NCI-H2196 treated with DMSO at 0.1 percent for 48 hours (cell line): Measurements from ENCODE around the gene MSX2.

Source experiments
- DNase-seq: peaks from one replicate; lab custom pipeline; 2025; ENCODE audit not compliant: unreplicated experiment; lab: John Stamatoyannopoulos, UW

MSX2 gene

DNA sequence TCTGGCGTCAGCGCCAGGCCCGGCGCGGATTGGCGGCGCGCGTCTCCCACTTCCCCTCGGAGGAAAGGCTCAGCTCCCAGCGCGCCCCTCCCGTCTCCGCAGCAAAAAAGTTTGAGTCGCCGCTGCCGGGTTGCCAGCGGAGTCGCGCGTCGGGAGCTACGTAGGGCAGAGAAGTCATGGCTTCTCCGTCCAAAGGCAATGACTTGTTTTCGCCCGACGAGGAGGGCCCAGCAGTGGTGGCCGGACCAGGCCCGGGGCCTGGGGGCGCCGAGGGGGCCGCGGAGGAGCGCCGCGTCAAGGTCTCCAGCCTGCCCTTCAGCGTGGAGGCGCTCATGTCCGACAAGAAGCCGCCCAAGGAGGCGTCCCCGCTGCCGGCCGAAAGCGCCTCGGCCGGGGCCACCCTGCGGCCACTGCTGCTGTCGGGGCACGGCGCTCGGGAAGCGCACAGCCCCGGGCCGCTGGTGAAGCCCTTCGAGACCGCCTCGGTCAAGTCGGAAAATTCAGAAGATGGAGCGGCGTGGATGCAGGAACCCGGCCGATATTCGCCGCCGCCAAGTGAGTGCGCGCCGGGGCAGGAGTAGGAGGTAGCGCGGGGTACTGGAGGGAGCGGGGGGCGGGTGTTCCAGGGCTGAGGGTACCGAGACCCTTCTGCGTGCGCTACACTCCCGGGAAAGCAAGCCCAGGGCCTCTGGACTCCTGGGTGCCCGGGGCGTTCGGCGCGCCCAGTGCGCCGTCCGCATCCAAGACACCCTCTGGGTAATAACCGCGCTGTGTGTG, at the start of gene MSX2:
TSS of gene MSX2 (plus strand) at position 99 of the 777 bp plus-strand sequence. CDS start at position 177, 78 bp downstream.
- DNase-seq = no peak

DNA sequence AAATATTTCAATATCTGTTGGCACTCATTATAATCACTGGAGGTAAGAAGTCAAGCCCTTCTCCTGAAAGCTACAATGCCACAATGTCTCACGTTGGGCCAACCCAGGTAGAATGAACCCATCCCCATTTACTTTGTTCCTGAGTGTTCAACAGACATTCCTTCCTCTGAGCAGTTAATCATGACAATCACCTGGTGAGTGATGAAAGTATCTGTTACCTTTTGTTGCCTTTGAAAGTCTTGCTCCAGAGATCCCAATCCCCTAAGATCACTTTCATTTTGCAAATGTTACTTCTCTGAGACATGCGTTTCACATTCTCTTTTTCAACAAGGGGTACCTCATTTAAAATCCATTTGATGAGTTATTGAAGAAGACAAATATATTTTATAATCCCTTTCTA, 49.3 kb upstream of the MSX2 start:
- no peak for DNase-seq

DNA sequence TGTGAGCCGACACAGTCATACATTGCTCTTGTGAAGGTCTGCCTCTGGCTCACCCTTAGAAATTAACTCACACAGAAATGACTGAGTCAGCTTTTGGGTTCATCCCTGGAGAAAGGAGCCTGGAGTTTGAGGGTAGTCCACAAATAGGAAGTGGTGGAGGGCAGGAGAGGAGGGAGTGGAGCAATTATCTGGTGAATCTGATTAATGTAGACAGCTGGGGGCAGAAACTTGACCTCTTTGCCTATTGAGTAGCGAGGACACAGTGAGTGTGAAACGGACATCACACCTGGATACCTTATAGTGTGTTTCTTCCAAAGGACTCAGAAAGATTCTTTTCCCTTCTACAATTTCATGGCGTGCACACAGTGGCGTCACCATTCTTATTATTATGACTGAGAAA, 48.5 kb upstream of the MSX2 start:
- no peak for DNase-seq

DNA sequence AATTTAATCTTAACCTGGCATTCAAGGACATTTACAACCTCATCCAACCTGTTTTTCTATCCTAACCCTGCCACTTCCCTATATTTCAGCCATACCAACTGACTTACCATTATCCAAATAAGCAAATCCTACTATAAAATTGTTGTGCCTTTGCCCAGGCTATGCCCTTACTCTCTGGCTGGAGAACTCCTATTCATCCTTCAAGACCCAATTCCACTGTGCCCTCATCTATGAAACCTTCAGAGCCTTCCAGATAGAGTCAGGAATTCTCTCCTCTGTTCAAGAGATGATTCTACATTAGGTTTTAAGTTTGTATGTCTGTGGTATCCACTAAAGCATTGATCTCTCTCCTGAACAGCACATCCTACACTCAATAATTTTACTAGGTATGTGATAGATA, 46.3 kb upstream of the MSX2 start:
- DNase-seq = no peak

DNA sequence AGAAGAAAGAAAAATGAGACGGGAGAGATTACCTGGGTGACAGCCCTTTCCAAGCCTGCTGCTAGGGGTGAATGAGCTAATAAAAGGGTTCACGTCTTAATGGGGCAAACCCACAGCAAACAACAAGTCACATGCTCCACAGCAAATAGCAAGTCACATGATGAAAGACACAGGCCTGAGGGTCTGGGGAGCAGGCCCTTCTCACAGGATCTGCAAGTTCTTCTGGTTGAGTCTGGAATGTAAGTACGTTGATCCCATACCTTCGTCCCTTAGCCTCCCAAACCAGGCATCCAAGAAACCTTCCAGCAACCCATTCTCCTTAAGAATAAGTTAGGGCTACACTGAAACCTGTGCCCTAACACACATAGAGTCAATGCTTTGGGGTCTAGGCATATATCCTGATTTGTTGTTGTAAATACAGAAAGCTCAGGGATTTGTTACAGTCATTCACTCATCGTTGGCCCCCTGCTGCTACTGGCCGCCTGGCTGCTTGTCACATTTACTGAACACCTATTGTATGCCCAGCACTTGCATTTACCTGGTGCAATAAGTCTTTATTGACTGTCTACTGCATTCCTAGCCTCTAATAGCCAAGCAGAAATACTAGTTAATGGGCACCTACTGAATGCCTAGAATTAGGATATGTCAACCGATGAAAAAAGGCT, 43.3 kb upstream of the MSX2 start:
- no peak for DNase-seq

DNA sequence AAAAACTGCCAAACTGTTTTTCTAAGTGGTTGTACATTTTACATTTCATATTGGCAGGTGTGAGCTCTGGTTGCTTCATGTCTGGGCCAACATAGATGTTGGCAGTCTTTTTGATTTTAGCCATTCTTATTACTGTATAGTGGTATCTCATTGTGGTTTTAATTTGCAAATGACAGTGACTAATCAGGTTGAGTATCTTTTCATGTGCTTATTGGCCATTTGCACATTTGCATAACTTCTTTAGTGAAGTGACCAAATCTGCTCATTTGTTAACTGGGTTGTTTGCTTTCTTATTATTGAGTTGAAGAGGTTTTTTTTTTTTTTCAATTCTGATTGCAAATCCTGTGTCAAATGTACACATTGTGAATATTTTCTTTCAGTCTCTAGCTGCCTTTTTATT, 36.9 kb upstream of the MSX2 start:
- DNase-seq = no peak

DNA sequence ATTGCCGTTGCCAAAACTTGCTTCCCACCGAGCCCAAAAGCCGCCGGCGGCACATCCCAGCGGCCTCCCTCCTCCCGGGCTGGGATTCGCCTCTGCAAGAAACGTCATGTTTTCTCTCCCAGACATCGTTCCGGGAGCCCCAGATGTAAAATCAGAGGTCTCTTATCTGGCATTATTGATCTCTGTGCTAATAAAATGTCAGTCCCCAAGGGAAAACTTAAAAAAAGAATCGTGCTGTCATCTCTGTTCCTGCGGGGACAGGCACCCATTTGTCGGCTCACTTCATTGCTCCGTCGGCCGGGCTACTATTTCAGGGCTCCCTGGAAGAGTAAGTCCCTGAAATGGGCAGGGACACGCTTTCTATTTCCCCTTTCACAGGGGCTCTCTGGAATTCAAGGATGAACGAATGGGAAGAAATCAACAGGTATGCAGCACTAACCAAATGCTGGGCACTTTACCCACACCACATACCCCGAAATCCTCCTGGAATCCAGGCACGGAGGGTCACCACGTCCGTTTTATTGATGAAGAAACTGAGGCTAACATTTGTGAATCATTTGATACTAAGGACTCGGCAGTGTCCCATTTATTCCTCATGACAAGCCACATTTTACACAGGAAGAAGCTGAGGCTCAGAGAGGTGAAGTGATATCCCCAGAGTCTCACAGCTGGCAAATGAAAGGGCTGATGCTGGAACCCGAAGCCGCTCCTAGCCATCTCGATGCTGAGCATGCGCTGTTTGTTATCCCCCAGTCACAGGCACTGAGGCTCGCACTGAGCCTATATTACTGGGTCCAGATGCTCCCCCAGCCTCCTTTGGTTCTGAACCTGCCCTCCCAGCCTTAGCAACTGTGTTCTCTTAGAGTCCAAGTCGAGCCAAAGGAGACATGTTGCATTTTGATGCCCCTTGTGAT, 35.7 kb upstream of the MSX2 start:
- no peak for DNase-seq

DNA sequence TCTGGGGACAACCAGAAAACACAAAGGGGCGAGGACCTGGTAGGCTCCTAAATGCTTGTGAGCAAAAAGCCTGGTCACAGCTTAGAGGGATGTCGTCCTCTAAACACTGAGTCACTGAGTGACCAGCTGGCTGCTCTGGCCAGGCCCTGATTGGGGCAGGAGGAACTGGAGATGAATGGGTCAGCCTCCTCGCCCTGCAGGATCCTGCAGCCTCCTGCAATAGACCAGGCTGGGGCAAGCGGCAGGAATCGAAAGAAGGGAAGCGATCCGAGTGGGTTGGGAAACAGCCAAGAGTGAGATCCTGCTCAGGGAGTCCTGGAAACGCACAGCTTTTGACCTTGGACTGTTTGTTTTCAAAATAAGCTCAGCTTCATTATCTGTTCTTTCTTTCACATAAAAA, 34.1 kb upstream of the MSX2 start:
- DNase-seq = no peak

DNA sequence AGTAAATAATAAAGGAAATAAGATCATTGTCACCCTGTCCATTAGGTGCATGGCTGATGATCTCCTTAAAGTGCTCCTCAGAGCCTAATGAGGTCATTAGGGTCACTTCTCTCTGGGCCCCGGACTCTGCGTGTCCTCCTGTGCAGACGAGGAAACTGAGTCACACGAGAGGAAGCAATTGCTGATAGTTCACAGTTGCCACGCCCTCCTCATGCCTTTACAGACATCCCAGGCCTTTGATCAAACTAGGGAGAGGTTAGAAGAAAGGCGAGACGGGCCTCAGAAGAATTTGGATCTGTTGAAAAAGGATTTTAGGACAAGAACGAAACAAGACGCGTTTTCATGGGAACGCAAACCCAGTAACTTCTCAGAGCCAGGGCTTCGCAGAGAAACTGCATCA, 32.0 kb upstream of the MSX2 start:
- no peak for DNase-seq

DNA sequence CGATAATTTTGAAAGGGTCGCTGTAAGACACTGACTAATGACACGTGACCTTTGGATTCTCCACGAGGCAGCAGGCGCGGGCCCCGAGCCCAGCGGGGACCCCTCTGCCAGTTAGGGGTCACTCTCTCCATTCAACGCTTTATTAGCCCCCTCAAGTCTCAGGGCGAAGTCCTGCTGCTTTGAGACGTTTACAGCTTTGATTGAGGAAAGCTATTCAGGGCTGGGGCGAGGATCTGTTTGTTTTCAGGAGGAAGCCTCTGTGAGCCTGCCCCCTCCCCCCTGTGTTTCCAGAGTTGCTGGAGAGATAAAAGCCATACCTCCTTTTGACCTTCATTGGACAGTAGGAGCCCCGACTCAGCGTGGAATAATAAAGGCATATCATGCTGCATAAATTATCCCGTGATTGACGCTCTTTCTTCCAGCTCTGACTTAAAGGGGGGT, 31.4 kb upstream of the MSX2 start:
- no peak for DNase-seq

DNA sequence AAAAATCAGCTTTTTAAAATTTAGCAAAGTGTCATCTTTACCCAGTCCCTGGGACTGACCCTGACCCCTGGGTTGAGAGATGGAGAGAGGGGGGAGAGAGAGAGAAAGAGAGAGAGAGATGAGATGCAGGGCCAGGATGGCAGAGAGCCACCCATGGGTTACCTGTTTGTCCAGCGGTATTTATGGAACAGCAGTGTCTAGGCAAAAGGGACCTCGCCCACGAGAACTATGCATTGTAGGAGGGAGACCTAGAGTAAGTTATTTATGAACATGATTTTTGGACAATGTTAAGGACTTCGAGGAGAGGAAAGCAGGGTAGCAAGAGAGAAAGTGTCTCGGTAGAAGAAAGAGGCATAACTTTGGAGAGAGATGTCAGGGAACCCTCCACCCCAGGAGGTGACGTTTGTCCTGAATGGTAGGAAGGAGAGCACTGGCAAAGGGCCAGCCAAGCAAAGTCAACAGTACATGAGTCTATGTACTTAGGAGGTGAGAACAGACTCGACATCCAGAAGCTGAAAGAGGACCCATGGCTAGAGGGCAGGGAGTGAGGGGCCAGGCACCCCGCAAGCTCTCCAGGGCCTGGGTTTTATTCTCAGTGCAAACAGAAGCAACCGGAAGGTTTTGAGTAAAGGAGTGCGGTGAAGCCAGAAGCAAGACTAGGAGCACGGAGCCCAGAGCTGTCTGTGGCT, 30.5 kb upstream of the MSX2 start:
- no peak for DNase-seq

DNA sequence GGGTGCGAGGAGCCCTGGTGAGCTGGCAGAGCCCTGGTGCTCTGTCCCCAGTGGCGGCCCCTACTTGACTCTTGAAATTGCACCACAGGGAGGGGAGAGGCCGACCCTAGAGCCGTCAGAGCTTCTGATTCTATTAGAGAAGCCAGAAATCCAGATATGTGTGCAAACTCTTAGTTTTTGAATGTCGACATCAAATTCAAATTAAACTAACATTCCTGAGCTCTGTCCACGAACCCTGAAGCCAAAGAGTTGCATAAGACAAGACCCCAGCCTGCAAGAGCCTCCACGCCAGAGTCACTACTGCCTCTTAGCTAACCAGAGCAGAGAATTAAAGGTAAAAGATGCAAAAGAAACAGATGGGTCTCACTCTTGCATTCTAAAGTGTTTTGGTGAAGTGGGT, 29.8 kb upstream of the MSX2 start:
- no peak for DNase-seq

DNA sequence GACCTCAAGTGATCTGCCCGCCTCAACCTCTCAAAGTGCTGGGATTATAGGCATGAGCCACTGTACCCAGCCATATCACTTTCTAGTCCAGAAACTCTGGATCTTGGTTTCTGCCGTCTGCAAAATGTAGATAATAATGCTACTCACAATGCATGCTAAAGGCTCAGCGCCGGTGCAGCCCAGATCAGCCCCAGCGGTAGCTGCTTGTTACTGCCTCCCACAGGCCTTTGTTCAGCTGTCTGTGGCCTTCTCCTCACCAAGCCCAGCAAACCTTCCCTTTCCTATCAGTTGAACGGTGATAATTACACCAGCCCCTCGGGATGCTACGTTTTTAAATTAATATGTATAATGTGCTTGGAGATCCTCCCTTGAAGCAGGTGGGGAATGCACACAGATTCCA, 26.2 kb upstream of the MSX2 start:
- no peak for DNase-seq

DNA sequence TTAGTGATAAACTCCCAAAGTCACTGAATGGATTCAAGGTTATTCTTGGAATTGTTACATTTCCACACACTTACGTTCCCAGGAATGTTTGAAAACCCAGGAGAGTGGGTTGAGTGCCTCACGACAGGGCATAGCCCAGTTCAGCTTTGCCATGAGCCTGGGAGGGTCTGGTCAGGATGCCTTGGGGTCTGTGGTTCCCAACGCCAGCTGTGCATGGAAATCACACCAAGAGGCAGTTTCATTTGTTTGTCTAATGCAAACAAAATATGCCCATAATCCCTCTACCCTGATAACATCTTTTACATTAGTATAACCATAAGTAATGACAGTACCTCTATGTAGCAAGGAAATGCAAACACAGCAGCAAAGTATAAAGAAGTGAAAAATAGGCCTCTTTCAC, 25.3 kb upstream of the MSX2 start:
- DNase-seq = no peak

DNA sequence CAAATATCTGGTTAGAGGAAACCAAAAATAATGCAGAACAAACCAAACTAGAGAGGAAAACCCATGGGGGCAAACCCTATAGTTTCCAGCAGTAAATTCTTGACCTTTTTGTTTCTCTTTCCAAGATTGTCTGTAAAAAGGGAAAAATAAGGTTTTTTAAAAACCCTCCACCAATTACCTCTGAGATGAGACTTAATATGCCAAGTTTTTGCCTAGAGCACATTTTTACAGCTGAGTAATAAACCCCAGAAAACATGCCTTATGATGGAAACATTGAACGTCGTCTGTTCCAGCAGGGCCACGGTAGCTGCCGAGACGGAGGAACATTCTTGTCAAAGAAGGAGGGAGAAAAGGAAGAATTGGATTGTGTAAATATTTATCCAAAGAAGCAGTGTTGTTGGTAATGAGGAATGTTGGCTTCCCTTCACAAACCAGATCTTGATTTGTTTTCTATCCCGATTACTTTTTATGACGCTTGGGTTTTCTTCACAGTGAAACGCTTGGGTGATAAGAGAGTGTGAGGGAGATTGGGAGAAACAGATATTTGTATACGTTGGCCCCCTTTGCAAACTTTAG, 17.3 kb upstream of the MSX2 start:
- no peak for DNase-seq

DNA sequence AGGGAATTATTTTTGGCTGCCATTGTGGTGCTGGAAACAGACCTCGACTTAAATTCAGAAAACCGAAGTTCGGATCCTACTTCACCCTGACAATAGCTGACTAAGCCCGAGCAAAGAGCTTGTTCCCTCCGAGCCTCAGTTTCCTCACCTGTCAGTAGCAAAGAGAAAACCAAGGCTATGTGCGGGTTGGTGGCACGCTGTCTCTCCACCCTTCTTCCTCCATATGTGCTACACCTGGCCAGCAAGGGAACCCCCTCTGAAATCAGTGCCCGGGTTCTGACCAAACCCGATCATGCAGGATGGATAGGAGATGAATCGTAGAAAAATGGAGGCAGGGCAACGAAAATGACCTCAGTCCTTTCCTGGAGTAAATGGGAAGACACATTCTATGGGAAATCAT, 16.7 kb upstream of the MSX2 start:
- no peak for DNase-seq

DNA sequence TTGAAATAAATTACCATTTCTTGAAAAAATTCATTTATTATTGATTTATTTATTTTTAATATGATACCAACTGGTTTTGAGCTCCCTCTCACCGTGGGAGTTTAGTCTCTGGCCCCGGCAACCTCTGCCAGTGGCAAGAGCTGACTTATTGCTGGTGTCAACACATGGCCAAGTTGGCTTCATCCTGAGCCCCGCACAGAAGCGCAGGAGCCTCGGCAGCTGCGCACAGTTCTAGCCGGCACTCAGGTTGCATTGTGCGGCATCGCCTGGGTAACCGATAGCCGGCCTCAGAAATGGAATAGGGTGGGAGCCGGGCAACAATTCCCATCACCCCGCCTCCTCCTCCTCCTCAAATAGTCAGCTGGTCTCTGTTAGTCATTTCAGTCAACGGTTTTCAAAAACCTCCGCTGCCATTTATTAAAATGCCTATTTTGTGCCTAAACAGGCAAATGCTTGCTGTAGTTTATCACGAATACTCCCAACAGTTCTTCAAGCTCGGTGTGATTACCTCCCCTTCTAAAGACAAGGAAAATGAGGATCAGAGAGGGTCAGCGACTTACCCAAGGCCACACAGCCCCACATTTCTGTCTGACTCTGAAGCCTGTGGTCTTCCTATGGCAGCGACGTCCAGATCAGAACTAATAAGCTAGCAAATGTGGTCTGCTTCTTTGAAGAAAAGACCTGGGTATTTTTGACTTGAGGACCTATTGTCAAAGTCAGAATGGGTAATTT, 15.7 kb upstream of the MSX2 start:
- no peak for DNase-seq

DNA sequence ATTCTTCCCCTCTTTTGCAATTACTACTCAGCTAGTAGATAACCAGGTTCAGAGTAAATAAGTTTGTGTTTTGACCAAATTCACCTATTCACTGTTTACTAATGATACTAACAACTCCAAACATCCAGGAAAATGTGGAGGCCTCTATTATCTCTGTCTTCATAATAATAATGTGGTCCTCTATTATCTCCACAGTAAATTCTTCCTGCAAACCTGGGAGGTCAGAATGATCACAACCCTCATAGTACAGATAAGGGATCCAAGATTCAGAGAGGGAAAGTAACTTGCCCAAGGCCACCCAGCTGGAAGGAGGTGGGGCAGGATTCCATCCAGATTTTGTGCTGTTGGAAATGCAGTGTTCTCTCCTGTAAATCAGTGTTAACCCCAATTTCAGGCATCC, 9.6 kb upstream of the MSX2 start:
- no peak for DNase-seq

DNA sequence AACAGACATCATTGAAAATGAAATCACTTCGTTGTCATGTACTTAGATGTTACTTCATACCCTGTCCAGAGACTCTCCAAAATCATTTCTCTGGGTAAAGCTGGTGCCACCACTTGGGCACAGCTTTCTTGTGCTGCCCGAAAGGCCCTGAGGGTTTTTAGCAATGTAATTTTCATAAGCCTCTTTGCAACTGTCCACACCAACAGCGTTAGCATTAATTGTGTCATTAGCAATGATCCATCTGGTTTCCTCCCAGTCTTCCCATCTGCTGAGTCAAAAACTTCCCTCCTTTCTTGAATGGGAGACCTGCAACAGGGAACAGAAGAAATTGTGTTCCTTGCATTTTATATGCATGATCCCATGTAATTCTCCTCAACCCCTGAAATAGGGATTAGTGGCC, 8.6 kb upstream of the MSX2 start:
- no peak for DNase-seq

DNA sequence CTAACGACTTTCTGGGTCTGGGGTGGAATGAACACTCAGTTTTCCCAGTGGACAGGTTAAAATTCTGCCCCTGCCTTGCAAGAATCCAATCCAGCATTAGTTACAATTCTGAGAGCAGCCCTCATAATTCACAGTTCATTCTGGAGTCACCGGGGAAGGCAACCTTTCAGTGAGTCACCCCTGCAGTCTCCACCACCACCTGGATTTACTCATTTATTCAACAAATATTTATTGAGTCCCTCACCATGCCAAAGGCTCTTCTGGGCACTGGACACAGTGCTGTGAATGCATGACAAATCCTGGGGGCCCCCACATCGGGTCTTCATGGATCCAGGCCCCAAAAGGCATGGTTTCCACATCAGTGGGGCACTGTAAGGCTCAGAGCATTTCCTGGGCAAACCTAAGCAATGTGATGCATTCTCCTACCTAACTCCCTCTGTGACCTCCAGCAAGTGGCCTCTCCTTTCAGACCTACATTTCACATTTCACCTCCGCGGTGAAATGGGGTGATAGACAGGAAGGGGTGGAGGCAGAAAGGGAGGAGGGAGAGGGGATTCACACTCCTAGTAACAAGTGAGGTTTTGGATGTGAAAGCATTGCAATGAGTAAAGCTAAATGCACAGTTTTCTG, 6.4 kb upstream of the MSX2 start:
- no peak for DNase-seq
